ENCODE measurements around the gene LRRC23. TPM values are rescaled to one million over a fixed set of nuclear protein-coding genes. Genes with fewer than 3 reads are reported as not detected.

LRRC23 gene
- polyA plus RNA-seq, 1 donor (not counting 4 experiments of a cell fraction or from before 2014, with no cell fraction given) = 7.1 TPM

DNA sequence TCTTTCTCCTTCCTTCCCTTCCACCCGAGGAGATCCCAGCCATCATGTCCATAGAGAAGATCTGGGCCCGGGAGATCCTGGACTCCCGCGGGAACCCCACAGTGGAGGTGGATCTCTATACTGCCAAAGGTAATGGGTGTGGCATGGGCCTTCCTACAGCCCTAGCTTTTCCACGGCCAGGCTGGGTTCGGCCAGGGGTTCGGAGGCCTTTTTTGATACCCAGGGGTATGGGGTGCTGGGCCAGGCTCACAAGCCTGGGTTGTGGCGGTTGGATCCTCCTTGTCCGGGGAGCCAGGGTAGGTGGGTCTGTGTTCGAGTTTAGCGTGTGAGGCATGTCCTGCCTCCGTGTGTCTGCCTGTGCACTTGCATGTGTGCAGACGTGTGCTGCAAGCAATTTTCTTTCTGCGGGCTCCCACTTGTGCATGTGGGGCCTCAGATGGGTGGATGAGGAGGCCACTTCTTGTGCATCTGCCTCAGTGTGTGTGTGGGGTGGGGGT is 11.2 kb downstream of the LRRC23 start:
- Histone ChIP-seq H3K4me1 (ENCODE audit: control insufficient read depth, extremely low read depth, insufficient read depth, low read length) (peaks cover 9% of the 10 kb centered on the region), H4K20me1 (ENCODE audit: control insufficient read depth, extremely low read depth, insufficient read depth, low read length) (no peaks in the 10 kb centered on the region), H3K36me3 (ENCODE audit: control insufficient read depth in 2 of 2, extremely low read depth in 1 of 2, insufficient read depth in 2 of 2, low read length in 2 of 2) (no peaks in the 10 kb centered on the region), H3K9me1 (ENCODE audit: control insufficient read depth, extremely low read depth, insufficient read depth, low read length) (peaks cover 2% of the 10 kb centered on the region), H2AFZ (ENCODE audit: control insufficient read depth, low read length) (no peak overlapping the region), H3K9ac (ENCODE audit: control insufficient read depth, extremely low read depth, insufficient read depth, low read length) (no peak overlapping the region), H3K27ac (ENCODE audit: control insufficient read depth, insufficient read depth, low read length) (no peak overlapping the region), H3K4me2 (ENCODE audit: control insufficient read depth, extremely low read depth, insufficient read depth, low read depth, low read length) (no peak overlapping the region), H3K79me2 (ENCODE audit: control insufficient read depth, insufficient read depth, low read length) (no peaks in the 10 kb centered on the region), H3K27me3 (ENCODE audit: control insufficient read depth, extremely low read depth, insufficient read depth, low read length) (peaks cover 16% of the 10 kb centered on the region), H3K9me3 (ENCODE audit: control insufficient read depth, low read depth, low read length) (no peaks in the 10 kb centered on the region), H3K4me3 (ENCODE audit: control insufficient read depth in 2 of 3, extremely low read depth in 1 of 3, insufficient read depth in 2 of 3, low read depth in 1 of 3, low read length in 3 of 3) (no peak overlapping the region)
- dilution Hi-C loops (cut with MboI; ENCODE audit: extremely low pct_ligation_motif_present, low sequenced_read_pairs) = no loop called here
- no peak for TF ChIP-seq EZH2 (IDR thresholded peaks at IDR 0.05; ENCODE audit: low read length)
- TF ChIP-seq, protein P1, sequence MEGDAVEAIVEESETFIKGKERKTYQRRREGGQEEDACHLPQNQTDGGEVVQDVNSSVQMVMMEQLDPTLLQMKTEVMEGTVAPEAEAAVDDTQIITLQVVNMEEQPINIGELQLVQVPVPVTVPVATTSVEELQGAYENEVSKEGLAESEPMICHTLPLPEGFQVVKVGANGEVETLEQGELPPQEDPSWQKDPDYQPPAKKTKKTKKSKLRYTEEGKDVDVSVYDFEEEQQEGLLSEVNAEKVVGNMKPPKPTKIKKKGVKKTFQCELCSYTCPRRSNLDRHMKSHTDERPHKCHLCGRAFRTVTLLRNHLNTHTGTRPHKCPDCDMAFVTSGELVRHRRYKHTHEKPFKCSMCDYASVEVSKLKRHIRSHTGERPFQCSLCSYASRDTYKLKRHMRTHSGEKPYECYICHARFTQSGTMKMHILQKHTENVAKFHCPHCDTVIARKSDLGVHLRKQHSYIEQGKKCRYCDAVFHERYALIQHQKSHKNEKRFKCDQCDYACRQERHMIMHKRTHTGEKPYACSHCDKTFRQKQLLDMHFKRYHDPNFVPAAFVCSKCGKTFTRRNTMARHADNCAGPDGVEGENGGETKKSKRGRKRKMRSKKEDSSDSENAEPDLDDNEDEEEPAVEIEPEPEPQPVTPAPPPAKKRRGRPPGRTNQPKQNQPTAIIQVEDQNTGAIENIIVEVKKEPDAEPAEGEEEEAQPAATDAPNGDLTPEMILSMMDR (optimal IDR thresholded peaks at IDR 0.05 in 1 of 3, IDR thresholded peaks at IDR 0.05 in 1 of 3, conservative IDR thresholded peaks at IDR 0.05 in 1 of 3; ENCODE audit: extremely low read depth in 1 of 3, insufficient read depth in 2 of 3, low read length in 3 of 3) = no peak
- no peak for FAIRE-seq
- DNase-seq (ENCODE audit: low read depth, low spot score) = no peak

DNA sequence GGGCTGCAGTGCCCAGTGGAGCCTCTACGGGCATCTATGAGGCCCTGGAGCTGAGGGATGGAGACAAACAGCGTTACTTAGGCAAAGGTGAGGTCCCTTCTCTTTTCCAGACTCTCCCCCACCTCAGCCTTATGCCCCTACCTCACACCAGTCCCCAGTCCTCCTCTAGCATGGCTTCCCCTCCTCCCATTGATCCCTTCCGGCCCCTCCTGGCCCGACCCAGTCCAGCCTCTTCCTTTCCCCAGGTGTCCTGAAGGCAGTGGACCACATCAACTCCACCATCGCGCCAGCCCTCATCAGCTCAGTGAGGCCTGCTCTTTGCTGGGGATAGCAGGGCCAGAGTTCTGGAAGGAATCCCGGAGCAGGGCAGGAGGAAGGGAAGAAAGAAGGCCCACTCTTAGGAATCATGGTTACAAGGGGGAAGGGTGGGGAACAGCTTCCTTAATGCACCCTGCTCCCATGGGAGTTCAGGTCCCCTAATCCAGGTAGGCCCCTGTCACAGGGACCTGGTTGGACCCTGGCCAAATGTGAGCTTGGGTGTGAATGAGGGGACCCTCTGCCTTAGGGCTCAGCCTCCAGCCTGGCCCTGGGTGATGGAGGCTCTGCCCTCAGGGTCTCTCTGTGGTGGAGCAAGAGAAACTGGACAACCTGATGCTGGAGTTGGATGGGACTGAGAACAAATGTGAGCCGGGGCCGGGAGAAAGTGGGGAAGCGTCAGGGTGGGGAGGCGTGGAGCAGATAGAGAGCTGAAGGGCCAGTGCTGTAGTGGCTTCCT is 12.0 kb downstream of the LRRC23 start:
- no peak for TF ChIP-seq EZH2 (IDR thresholded peaks at IDR 0.05; ENCODE audit: low read length)
- TF ChIP-seq, protein P1 (optimal IDR thresholded peaks at IDR 0.05 in 1 of 3, IDR thresholded peaks at IDR 0.05 in 1 of 3, conservative IDR thresholded peaks at IDR 0.05 in 1 of 3; ENCODE audit: extremely low read depth in 1 of 3, insufficient read depth in 2 of 3, low read length in 3 of 3) = no peak
- Histone ChIP-seq H3K27me3 (ENCODE audit: control insufficient read depth, extremely low read depth, insufficient read depth, low read length) (peaks cover 16% of the 10 kb centered on the region), H3K9me3 (ENCODE audit: control insufficient read depth, low read depth, low read length) (no peaks in the 10 kb centered on the region), H3K36me3 (ENCODE audit: control insufficient read depth in 2 of 2, extremely low read depth in 1 of 2, insufficient read depth in 2 of 2, low read length in 2 of 2) (no peaks in the 10 kb centered on the region), H3K4me1 (ENCODE audit: control insufficient read depth, extremely low read depth, insufficient read depth, low read length) (peaks cover 9% of the 10 kb centered on the region), H3K27ac (ENCODE audit: control insufficient read depth, insufficient read depth, low read length) (no peak overlapping the region), H4K20me1 (ENCODE audit: control insufficient read depth, extremely low read depth, insufficient read depth, low read length) (no peaks in the 10 kb centered on the region), H3K9me1 (ENCODE audit: control insufficient read depth, extremely low read depth, insufficient read depth, low read length) (peaks cover 2% of the 10 kb centered on the region), H2AFZ (ENCODE audit: control insufficient read depth, low read length) (no peak overlapping the region), H3K4me3 (ENCODE audit: control insufficient read depth in 2 of 3, extremely low read depth in 1 of 3, insufficient read depth in 2 of 3, low read depth in 1 of 3, low read length in 3 of 3) (no peak overlapping the region), H3K79me2 (ENCODE audit: control insufficient read depth, insufficient read depth, low read length) (no peaks in the 10 kb centered on the region), H3K9ac (ENCODE audit: control insufficient read depth, extremely low read depth, insufficient read depth, low read length) (no peak overlapping the region), H3K4me2 (ENCODE audit: control insufficient read depth, extremely low read depth, insufficient read depth, low read depth, low read length) (no peak overlapping the region)
- no peak for DNase-seq (ENCODE audit: low read depth, low spot score)
- dilution Hi-C loops (cut with MboI; ENCODE audit: extremely low pct_ligation_motif_present, low sequenced_read_pairs) = no loop called here
- FAIRE-seq = no peak
